WTC11 (cell line): ENCODE measurements around the gene C12orf43.

Experiments
- CREM ChIP-seq: sonication (generic); formaldehyde crosslinking; IDR thresholded peaks from 2 replicates; pipeline ENCODE4 v1.8.1; 2022; ENCODE audit warnings: mild to moderate bottlenecking, missing genetic modification reagents, moderate library complexity
- HMGA2 ChIP-seq: fragments of 250-450 bp; sonication (Bioruptor Pico); IDR thresholded peaks from 2 replicates; pipeline ENCODE4 v1.4.0; 2021; ENCODE audit warnings: mild to moderate bottlenecking, moderate library complexity
- JAZF1 ChIP-seq: fragments of 250-450 bp; sonication (Bioruptor Pico); IDR thresholded peaks from 2 replicates; pipeline ENCODE4 v1.9.0; 2021; ENCODE audit warnings: moderate library complexity, mild to moderate bottlenecking, inconsistent platforms
- NFYB ChIP-seq: sonication (generic); formaldehyde crosslinking; conservative IDR thresholded peaks from 2 replicates; pipeline ENCODE4 v1.8.0; 2022; ENCODE audit warnings: low read depth, missing genetic modification reagents
- ZNF416 ChIP-seq: fragments of 250-450 bp; sonication (Bioruptor Pico); IDR thresholded peaks from 2 replicates; pipeline ENCODE4 v1.9.0; 2021; ENCODE audit warnings: mild to moderate bottlenecking, inconsistent platforms
- TF ChIP-seq, protein P1 (sequence below): fragments of 200-600 bp; IDR thresholded peaks from 2 replicates; pipeline ENCODE4 v1.8.0; 2022; ENCODE audit warnings: antibody characterized with exemption
- TF ChIP-seq, protein P2 (sequence below): sonication (generic); formaldehyde crosslinking; IDR thresholded peaks from 2 replicates; pipeline ENCODE4 v1.8.1; 2022; ENCODE audit warnings: mild to moderate bottlenecking, missing genetic modification reagents, moderate library complexity, borderline replicate concordance
- TF ChIP-seq, protein P3 (sequence below): sonication (generic); formaldehyde crosslinking; IDR thresholded peaks from 2 replicates; pipeline ENCODE4 v1.8.1; 2022; ENCODE audit warnings: low read depth, missing genetic modification reagents, borderline replicate concordance
- TF ChIP-seq, protein P4 (sequence below): sonication (generic); formaldehyde crosslinking; IDR thresholded peaks from 2 replicates; pipeline ENCODE4 v1.8.1; 2023; ENCODE audit warnings: mild to moderate bottlenecking, missing genetic modification reagents, moderate library complexity
- TF ChIP-seq, protein P5 (sequence below): sonication (generic); formaldehyde crosslinking; IDR thresholded peaks from 2 replicates; pipeline ENCODE4 v1.8.1; 2022; ENCODE audit warnings: mild to moderate bottlenecking, moderate library complexity, missing genetic modification reagents
- TF ChIP-seq, protein P6 (sequence below): sonication (generic); formaldehyde crosslinking; IDR thresholded peaks from 2 replicates; pipeline ENCODE4 v1.8.1; 2023; ENCODE audit warnings: mild to moderate bottlenecking, missing genetic modification reagents

DNA sequence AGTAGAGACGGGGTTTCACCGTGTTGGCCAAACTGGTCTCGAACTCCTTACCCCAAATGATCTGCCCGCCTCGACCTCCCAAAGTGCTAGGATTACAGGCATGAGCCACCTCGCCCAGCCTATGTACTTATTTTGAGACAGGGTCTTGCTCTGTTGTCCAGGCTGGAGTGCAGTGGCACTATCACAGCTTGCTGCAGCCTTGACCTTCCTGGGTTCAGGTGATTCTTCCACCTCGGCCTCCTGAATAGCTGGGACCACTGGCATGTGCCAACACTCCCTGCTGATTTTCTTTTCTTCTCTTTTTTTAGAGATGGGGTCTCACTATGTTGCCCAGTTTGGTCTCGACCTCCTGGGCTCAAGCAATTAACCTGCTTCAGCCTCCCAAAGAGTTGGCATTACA lies 52.0 kb downstream of the C12orf43 start:
- TF ChIP-seq, protein P1, sequence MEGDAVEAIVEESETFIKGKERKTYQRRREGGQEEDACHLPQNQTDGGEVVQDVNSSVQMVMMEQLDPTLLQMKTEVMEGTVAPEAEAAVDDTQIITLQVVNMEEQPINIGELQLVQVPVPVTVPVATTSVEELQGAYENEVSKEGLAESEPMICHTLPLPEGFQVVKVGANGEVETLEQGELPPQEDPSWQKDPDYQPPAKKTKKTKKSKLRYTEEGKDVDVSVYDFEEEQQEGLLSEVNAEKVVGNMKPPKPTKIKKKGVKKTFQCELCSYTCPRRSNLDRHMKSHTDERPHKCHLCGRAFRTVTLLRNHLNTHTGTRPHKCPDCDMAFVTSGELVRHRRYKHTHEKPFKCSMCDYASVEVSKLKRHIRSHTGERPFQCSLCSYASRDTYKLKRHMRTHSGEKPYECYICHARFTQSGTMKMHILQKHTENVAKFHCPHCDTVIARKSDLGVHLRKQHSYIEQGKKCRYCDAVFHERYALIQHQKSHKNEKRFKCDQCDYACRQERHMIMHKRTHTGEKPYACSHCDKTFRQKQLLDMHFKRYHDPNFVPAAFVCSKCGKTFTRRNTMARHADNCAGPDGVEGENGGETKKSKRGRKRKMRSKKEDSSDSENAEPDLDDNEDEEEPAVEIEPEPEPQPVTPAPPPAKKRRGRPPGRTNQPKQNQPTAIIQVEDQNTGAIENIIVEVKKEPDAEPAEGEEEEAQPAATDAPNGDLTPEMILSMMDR, result no peak
- TF ChIP-seq, protein P2, sequence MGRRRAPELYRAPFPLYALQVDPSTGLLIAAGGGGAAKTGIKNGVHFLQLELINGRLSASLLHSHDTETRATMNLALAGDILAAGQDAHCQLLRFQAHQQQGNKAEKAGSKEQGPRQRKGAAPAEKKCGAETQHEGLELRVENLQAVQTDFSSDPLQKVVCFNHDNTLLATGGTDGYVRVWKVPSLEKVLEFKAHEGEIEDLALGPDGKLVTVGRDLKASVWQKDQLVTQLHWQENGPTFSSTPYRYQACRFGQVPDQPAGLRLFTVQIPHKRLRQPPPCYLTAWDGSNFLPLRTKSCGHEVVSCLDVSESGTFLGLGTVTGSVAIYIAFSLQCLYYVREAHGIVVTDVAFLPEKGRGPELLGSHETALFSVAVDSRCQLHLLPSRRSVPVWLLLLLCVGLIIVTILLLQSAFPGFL (CRISPR knock-in tag), result no peak
- TF ChIP-seq NFYB (no peak), HMGA2 (no peak), JAZF1 (CRISPR knock-in tag) (no peak), CREM (no peak), ZNF416 (CRISPR knock-in tag) (no peak)
- TF ChIP-seq, protein P3, sequence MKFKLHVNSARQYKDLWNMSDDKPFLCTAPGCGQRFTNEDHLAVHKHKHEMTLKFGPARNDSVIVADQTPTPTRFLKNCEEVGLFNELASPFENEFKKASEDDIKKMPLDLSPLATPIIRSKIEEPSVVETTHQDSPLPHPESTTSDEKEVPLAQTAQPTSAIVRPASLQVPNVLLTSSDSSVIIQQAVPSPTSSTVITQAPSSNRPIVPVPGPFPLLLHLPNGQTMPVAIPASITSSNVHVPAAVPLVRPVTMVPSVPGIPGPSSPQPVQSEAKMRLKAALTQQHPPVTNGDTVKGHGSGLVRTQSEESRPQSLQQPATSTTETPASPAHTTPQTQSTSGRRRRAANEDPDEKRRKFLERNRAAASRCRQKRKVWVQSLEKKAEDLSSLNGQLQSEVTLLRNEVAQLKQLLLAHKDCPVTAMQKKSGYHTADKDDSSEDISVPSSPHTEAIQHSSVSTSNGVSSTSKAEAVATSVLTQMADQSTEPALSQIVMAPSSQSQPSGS (CRISPR knock-in tag), result no peak
- TF ChIP-seq, protein P4, sequence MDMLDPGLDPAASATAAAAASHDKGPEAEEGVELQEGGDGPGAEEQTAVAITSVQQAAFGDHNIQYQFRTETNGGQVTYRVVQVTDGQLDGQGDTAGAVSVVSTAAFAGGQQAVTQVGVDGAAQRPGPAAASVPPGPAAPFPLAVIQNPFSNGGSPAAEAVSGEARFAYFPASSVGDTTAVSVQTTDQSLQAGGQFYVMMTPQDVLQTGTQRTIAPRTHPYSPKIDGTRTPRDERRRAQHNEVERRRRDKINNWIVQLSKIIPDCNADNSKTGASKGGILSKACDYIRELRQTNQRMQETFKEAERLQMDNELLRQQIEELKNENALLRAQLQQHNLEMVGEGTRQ, result no peak
- TF ChIP-seq, protein P5, sequence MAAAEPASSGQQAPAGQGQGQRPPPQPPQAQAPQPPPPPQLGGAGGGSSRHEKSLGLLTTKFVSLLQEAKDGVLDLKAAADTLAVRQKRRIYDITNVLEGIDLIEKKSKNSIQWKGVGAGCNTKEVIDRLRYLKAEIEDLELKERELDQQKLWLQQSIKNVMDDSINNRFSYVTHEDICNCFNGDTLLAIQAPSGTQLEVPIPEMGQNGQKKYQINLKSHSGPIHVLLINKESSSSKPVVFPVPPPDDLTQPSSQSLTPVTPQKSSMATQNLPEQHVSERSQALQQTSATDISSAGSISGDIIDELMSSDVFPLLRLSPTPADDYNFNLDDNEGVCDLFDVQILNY (CRISPR knock-in tag), result no peak
- TF ChIP-seq, protein P6, sequence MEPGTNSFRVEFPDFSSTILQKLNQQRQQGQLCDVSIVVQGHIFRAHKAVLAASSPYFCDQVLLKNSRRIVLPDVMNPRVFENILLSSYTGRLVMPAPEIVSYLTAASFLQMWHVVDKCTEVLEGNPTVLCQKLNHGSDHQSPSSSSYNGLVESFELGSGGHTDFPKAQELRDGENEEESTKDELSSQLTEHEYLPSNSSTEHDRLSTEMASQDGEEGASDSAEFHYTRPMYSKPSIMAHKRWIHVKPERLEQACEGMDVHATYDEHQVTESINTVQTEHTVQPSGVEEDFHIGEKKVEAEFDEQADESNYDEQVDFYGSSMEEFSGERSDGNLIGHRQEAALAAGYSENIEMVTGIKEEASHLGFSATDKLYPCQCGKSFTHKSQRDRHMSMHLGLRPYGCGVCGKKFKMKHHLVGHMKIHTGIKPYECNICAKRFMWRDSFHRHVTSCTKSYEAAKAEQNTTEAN (CRISPR knock-in tag), result no peak
